ENCODE data around the gene PLPP2.

Gene PLPP2

GRCh38 chr19:291006-291521, at the start of gene PLPP2:
TSS of gene PLPP2 (minus strand) at chr19:291403. CDS start at chr19:291336, 67 bp downstream.
- no peak for DNase-seq (ENCODE audit: low read depth)
- H3K4me3 ChIP-seq (ENCODE audit: low read depth, low read length), result no peak within 1 kb of the TSS
- no peak for TF ChIP-seq MYC (IDR thresholded peaks at IDR 0.05; ENCODE audit: low read depth, low read length)
- TF ChIP-seq MAX (IDR thresholded peaks at IDR 0.05; ENCODE audit: low read depth, low read length), result no peak
- TF ChIP-seq CTCF (IDR thresholded peaks at IDR 0.05; ENCODE audit: low read depth, low read length), result no peak
- no peak for TF ChIP-seq POLR2A (IDR thresholded peaks at IDR 0.05; ENCODE audit: extremely low read depth, insufficient read length)

- DNase-seq (ENCODE audit: low read depth), result no peak
- no peak overlapping the region for H3K4me3 ChIP-seq (ENCODE audit: low read depth, low read length)
- TF ChIP-seq MYC (IDR thresholded peaks at IDR 0.05; ENCODE audit: low read depth, low read length) (no peak), POLR2A (IDR thresholded peaks at IDR 0.05; ENCODE audit: extremely low read depth, insufficient read length) (no peak), CTCF (IDR thresholded peaks at IDR 0.05; ENCODE audit: low read depth, low read length) (no peak), MAX (IDR thresholded peaks at IDR 0.05; ENCODE audit: low read depth, low read length) (no peak)
These were observed 49.6 kb upstream of the PLPP2 start for GRCh38 chr19:340620-341385.

DNA sequence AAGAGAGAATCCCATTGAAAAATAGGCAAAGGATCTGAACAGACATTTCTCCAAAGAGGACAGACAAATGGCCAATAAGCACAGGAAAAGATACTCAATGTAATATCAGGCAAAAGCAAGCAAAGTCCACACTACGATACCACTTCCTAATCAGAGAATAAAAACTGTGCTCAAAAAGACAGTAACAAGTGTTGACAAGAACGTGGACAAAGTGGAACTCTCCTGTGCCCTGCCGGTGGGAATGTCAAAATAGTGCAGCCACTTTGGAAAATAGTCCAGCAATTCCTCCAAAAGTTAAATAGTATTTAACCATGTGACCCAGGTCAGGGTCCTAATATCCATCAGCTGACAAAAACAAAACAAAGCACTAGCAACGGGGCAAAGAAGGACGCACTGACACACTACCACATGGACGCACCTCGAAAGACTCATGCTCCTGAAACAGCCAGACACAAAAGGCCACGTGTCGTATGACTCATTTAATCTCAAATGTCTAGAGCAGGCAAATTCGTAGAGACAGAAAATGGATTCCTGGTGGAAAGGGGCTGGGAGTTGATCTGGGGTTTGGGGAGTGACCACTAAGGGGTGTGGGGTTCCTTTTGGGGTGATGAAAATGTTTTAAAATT, 48.2 kb upstream of the PLPP2 start:
- DNase-seq (ENCODE audit: low read depth), result no peak
- H3K4me3 ChIP-seq (ENCODE audit: low read depth, low read length), result no peak overlapping the region
- TF ChIP-seq POLR2A (IDR thresholded peaks at IDR 0.05; ENCODE audit: extremely low read depth, insufficient read length) (no peak), MAX (IDR thresholded peaks at IDR 0.05; ENCODE audit: low read depth, low read length) (no peak), CTCF (IDR thresholded peaks at IDR 0.05; ENCODE audit: low read depth, low read length) (no peak), MYC (IDR thresholded peaks at IDR 0.05; ENCODE audit: low read depth, low read length) (no peak)

DNA sequence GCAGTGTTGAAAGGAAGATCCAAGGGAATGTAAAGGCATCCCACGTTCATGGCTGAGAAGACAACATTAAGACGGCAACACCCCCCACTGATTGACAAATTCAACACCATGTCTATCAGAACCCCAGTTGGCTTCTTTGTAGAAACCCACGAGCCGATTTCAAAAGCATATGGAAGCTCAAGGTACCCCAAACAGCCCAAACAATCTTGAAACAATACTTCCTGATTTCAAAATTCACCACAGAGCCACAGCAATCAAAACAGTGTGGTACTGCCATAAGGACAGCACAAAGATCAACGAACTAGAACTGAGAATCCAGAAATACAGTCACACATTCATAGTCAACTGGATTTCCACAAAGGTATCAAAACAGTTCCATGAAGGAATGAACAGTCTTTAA, 47.2 kb upstream of the PLPP2 start:
- DNase-seq (ENCODE audit: low read depth), result peak; percentile 66
- H3K4me3 ChIP-seq (ENCODE audit: low read depth, low read length), result no peak overlapping the region
- no peak for TF ChIP-seq CTCF (IDR thresholded peaks at IDR 0.05; ENCODE audit: low read depth, low read length)
- no peak for TF ChIP-seq POLR2A (IDR thresholded peaks at IDR 0.05; ENCODE audit: extremely low read depth, insufficient read length)
- no peak for TF ChIP-seq MYC (IDR thresholded peaks at IDR 0.05; ENCODE audit: low read depth, low read length)
- TF ChIP-seq MAX (IDR thresholded peaks at IDR 0.05; ENCODE audit: low read depth, low read length), result no peak

DNA sequence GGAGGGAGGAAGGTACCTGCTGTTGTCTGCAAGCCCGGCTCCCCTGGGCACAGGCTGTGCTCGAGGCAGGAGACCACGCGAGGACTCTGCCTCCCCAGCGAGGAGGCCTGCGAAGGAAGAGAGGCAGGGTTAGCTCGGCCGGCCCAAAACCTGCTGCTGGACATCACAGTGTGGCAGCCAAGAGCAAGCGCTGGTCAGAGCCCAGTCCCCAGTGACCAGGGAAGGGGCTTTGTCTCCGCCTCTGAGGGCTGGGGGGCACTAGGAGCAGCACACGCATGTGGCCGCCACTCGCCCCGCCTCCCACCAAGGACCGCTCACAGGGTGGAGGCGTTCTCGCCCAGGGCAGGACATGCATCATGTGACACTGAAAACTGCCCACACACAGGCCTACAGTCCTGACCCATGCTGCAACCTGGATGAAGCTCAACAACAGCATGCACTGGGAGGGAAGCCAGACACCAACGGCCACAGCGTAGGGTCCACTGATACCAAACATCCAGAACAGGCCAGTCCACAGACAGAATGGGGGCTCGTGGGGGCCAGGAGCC, 44.9 kb upstream of the PLPP2 start:
- no peak for DNase-seq (ENCODE audit: low read depth)
- H3K4me3 ChIP-seq (ENCODE audit: low read depth, low read length), result no peak overlapping the region
- no peak for TF ChIP-seq MAX (IDR thresholded peaks at IDR 0.05; ENCODE audit: low read depth, low read length)
- no peak for TF ChIP-seq MYC (IDR thresholded peaks at IDR 0.05; ENCODE audit: low read depth, low read length)
- no peak for TF ChIP-seq CTCF (IDR thresholded peaks at IDR 0.05; ENCODE audit: low read depth, low read length)
- no peak for TF ChIP-seq POLR2A (IDR thresholded peaks at IDR 0.05; ENCODE audit: extremely low read depth, insufficient read length)

All from NB4 (cell line).